ENCODE results near the gene EVI5L. TPM values are rescaled to one million over a fixed set of nuclear protein-coding genes. Genes with fewer than 3 reads are reported as not detected.

The EVI5L gene
- total RNA-seq, 4 donors from 2014 or later = 17.5 to 24.6 (median 20.4) TPM

- TF ChIP-seq CTCF (IDR thresholded peaks at IDR 0.05 in 4 of 5, conservative IDR thresholded peaks at IDR 0.05 in 1 of 5) (no peak), POLR2A (IDR thresholded peaks at IDR 0.05) (no peak)
- in situ Hi-C loops (cut with MboI; ENCODE audit: low sequenced_read_pairs in 4 of 4) = no loop called here
- H3K27me3 ChIP-seq = peaks cover 30 to 38% (median 34%) of the 10 kb centered on the region in 3 donors
- intact Hi-C loops (cut with DNase I; ENCODE audit: low total_unique reads) = no loop called here
- ATAC-seq (no peak), DNase-seq (no peak)
- H3K4me3 ChIP-seq = no peak overlapping the region
- H3K9me3 ChIP-seq = no peaks in the 10 kb centered on the region
- H3K36me3 ChIP-seq = no peaks in the 10 kb centered on the region
- H3K4me1 ChIP-seq = no peaks in the 10 kb centered on the region
- H3K27ac ChIP-seq = no peak overlapping the region
These were observed 47.3 kb downstream of the EVI5L start for GRCh38 chr19:7877249-7877836.

GRCh38 chr19:7879111-7879807, 49.2 kb downstream of the EVI5L start:
- Histone ChIP-seq H3K36me3 (no peaks in the 10 kb centered on the region), H3K4me1 (no peaks in the 10 kb centered on the region), H3K9me3 (no peaks in the 10 kb centered on the region), H3K27ac (no peak overlapping the region), H3K4me3 (no peak overlapping the region), H3K27me3 (peaks cover 13 to 21% (median 16%) of the 10 kb centered on the region in 3 donors)
- intact Hi-C loops (cut with DNase I; ENCODE audit: low total_unique reads) = no loop called here
- no peak for TF ChIP-seq POLR2A (IDR thresholded peaks at IDR 0.05)
- TF ChIP-seq CTCF (IDR thresholded peaks at IDR 0.05 in 4 of 5, conservative IDR thresholded peaks at IDR 0.05 in 1 of 5) = no peak
- ATAC-seq (no peak), DNase-seq (no peak)
- in situ Hi-C loops (cut with MboI; ENCODE audit: low sequenced_read_pairs in 4 of 4) = no loop called here

- Histone ChIP-seq H3K9me3 (no peaks in the 10 kb centered on the region), H3K4me1 (no peaks in the 10 kb centered on the region), H3K36me3 (no peaks in the 10 kb centered on the region), H3K27me3 (peaks cover 8 to 17% (median 11%) of the 10 kb centered on the region in 3 donors), H3K27ac (no peak overlapping the region), H3K4me3 (no peak overlapping the region)
- in situ Hi-C loops (cut with MboI; ENCODE audit: low sequenced_read_pairs in 4 of 4) (no loop called here), intact Hi-C loops (cut with DNase I; ENCODE audit: low total_unique reads) (no loop called here)
- TF ChIP-seq CTCF (IDR thresholded peaks at IDR 0.05 in 4 of 5, conservative IDR thresholded peaks at IDR 0.05 in 1 of 5) (no peak), POLR2A (IDR thresholded peaks at IDR 0.05) (no peak)
- ATAC-seq = no peak
- no peak for DNase-seq
These were observed 49.8 kb downstream of the EVI5L start for GRCh38 chr19:7879836-7880235.

GRCh38 chr19:7881910-7882309, 51.9 kb downstream of the EVI5L start:
- DNase-seq = no peak
- H3K27ac ChIP-seq = no peak overlapping the region
- H3K4me3 ChIP-seq = no peak overlapping the region
- H3K27me3 ChIP-seq = peaks cover 0 to 2% (median 0%) of the 10 kb centered on the region in 3 donors
- ATAC-seq = no peak
- no peak for TF ChIP-seq CTCF (IDR thresholded peaks at IDR 0.05 in 4 of 5, conservative IDR thresholded peaks at IDR 0.05 in 1 of 5)
- no peak for TF ChIP-seq POLR2A (IDR thresholded peaks at IDR 0.05)
- H3K4me1 ChIP-seq = no peaks in the 10 kb centered on the region
- H3K9me3 ChIP-seq = no peaks in the 10 kb centered on the region
- in situ Hi-C loops (cut with MboI; ENCODE audit: low sequenced_read_pairs in 4 of 4) = no loop called here
- no peaks in the 10 kb centered on the region for H3K36me3 ChIP-seq
- intact Hi-C loops (cut with DNase I; ENCODE audit: low total_unique reads) = no loop called here
